C4-2B (cell line): ENCODE measurements around the gene SCN8A.

Experiments used
- CTCF ChIP-seq: fragments of 450-650 bp; conservative IDR thresholded peaks from 2 replicates; pipeline ENCODE4 v1.5.1; 2017; ENCODE audit warnings: mild to moderate bottlenecking
- ZFX ChIP-seq: fragments of 450-650 bp; IDR thresholded peaks from 2 replicates; pipeline ENCODE4 v1.6.1; 2017

GRCh38 chr12:51844854-51845253 is 253.8 kb downstream of the SCN8A start:
- TF ChIP-seq CTCF (no peak), ZFX (no peak)
